ENCODE results near the gene SORCS3. TPM values are rescaled to one million over a fixed set of nuclear protein-coding genes. Genes with fewer than 3 reads are reported as not detected.

SORCS3 gene
- total and polyA plus RNA-seq, 2 of the 4 experiments (the other 2 are of a cell fraction) = not detected

DNA sequence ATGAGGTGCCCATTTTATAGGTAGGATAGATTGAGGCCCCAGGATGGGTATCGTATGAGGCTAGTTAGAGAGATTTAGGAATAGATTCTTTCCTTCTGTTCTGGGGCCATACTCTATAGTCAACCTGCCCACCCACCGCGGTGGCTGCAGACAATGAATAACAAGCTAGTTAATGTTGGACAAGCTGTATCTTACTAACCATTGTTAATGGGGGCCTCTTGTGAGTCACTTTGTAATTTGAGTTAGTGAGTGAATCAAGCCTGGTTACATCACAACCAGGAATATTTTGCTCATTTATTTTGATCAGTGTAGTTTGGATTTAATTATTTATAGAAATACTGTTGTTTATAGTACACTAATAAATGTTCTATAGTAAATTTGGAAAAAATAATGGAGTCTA, 7.3 kb downstream of the SORCS3 start:
- H2AK9ac ChIP-seq (replicated peaks; ENCODE audit: low read depth, low read length, poor library complexity) = no peak overlapping the region
- TF ChIP-seq BHLHE40 (IDR thresholded peaks at IDR 0.05; ENCODE audit: low read depth, low read length) = no peak
- no peak for TF ChIP-seq MXI1 (IDR thresholded peaks at IDR 0.05; ENCODE audit: borderline replicate concordance, low read depth, low read length)
- TF ChIP-seq, protein P1, sequence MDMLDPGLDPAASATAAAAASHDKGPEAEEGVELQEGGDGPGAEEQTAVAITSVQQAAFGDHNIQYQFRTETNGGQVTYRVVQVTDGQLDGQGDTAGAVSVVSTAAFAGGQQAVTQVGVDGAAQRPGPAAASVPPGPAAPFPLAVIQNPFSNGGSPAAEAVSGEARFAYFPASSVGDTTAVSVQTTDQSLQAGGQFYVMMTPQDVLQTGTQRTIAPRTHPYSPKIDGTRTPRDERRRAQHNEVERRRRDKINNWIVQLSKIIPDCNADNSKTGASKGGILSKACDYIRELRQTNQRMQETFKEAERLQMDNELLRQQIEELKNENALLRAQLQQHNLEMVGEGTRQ (IDR thresholded peaks at IDR 0.05; ENCODE audit: low read depth, low read length) = no peak
- no peak for TF ChIP-seq SMC3 (IDR thresholded peaks at IDR 0.05; ENCODE audit: low read depth, low read length)
- TF ChIP-seq MAZ (IDR thresholded peaks at IDR 0.05; ENCODE audit: borderline replicate concordance, low read depth, low read length) = no peak
- TF ChIP-seq RFX5 (IDR thresholded peaks at IDR 0.05; ENCODE audit: low read depth, low read length) = no peak
- no peak for TF ChIP-seq NFE2L2 (IDR thresholded peaks at IDR 0.05; ENCODE audit: low read depth, low read length)
- no peak for TF ChIP-seq CHD1 (IDR thresholded peaks at IDR 0.05; ENCODE audit: low read depth, low read length)
- TF ChIP-seq MAFK (IDR thresholded peaks at IDR 0.05; ENCODE audit: low read depth, low read length) = no peak
- H3K14ac ChIP-seq (replicated peaks; ENCODE audit: low read depth, low read length) = no peak overlapping the region
- H4K91ac ChIP-seq (ENCODE audit: insufficient read depth, low read depth, low read length) = no peak overlapping the region
- BruUV-seq (replicated peaks) = no TSS peak
- in situ Hi-C loops (cut with MboI; ENCODE audit: low sequenced_read_pairs) (no loop called here), dilution Hi-C loops (cut with HindIII; ENCODE audit: low sequenced_read_pairs, unreplicated experiment) (no loop called here), intact Hi-C loops (cut with micrococcal nuclease) (no loop called here)
- H3K18ac ChIP-seq (ENCODE audit: low read depth, low read length) = no peak overlapping the region
- H3K9ac ChIP-seq (ENCODE audit: low read depth, low read length) = no peak overlapping the region
- ATAC-seq (ENCODE audit: low read depth) (no peak), DNase-seq (no peak)
- no peaks in the 10 kb centered on the region for H3K36me3 ChIP-seq (ENCODE audit: control insufficient read depth, insufficient read depth, low read length)
- no peak overlapping the region for H2BK5ac ChIP-seq (ENCODE audit: low read depth, low read length, poor library complexity, severe bottlenecking)
- H3K4me2 ChIP-seq (ENCODE audit: low read depth, low read length) = no peak overlapping the region
- H2BK120ac ChIP-seq (ENCODE audit: low read depth, low read length) = no peak overlapping the region
- no peaks in the 10 kb centered on the region for H3K4me1 ChIP-seq (ENCODE audit: control insufficient read depth, insufficient read depth, low read length)
- H3K79me1 ChIP-seq (ENCODE audit: low read depth in 1 of 2, low read length in 2 of 2) = no peaks in the 10 kb centered on the region
- H3K27ac ChIP-seq (ENCODE audit: insufficient read depth, low read length) = no peak overlapping the region
- no peak overlapping the region for H2BK15ac ChIP-seq (ENCODE audit: low read depth, low read length)
- H4K8ac ChIP-seq (ENCODE audit: low read depth in 2 of 2, low read length in 2 of 2) = no peak overlapping the region
- no peaks in the 10 kb centered on the region for H3K9me1 ChIP-seq (ENCODE audit: insufficient read depth, low read length)
- no CpG with 5 or more reads among the region's 3 CpGs for WGBS, 2 experiments (ENCODE audit: extremely low coverage in 2 of 2, insufficient read length in 1 of 2)
- POLR2A ChIA-PET (ENCODE audit: unreplicated experiment) = no interaction called here
- peaks cover 1% of the 10 kb centered on the region; the same call in 1 of the 2 replicates for H3K27me3 ChIP-seq (ENCODE audit: control insufficient read depth, insufficient read depth, low read length)
- CTCF ChIA-PET = no interaction called here
- no peaks in the 10 kb centered on the region for H4K20me1 ChIP-seq (ENCODE audit: insufficient read depth, low read length)
- H2AFZ ChIP-seq (replicated peaks; ENCODE audit: low read length, poor library complexity) = no peak overlapping the region
- H2AK5ac ChIP-seq (ENCODE audit: low read depth, low read length) = no peak overlapping the region
- H3K56ac ChIP-seq (ENCODE audit: extremely low read depth, insufficient read depth, low read length) = no peak overlapping the region
- H3K4ac ChIP-seq (ENCODE audit: low read depth, low read length) = no peak overlapping the region
- no peak overlapping the region for H2BK20ac ChIP-seq (ENCODE audit: low read depth, low read length)
- H3K4me3 ChIP-seq (ENCODE audit: insufficient read depth, low read depth, low read length) = no peak overlapping the region
- H3K23ac ChIP-seq (ENCODE audit: low read depth, low read length) = no peak overlapping the region
- no peak overlapping the region for H4K5ac ChIP-seq (ENCODE audit: low read depth, low read length)
- no peaks in the 10 kb centered on the region for H3K9me3 ChIP-seq (ENCODE audit: control insufficient read depth, insufficient read depth, low read length)

Data from IMR-90 (cell line).